Ascending aorta (tissue), 2 donors: Measurements from ENCODE around the gene CLEC2B. TPM values are rescaled to one million over a fixed set of nuclear protein-coding genes. Genes with fewer than 3 reads are reported as not detected.

Source experiments
- DNase-seq, 2 donors: peaks; one replicate each; pipeline ENCODE4 v3.0.0-alpha.2; 2019; ENCODE audit warnings: low spot score in 2 of 2
- H3K27ac ChIP-seq, 2 donors: fragments of 200-600 bp; sonication (generic); one replicate each; pipeline ENCODE4 v1.5.1; 2016 to 2017; ENCODE audit warnings: mild to moderate bottlenecking in 1 of 2
- H3K27me3 ChIP-seq: fragments of 200-600 bp; sonication (generic); one replicate; pipeline ENCODE4 v1.5.1; 2017
- H3K36me3 ChIP-seq, 2 donors: fragments of 200-600 bp; sonication (generic); one replicate each; pipeline ENCODE4 v1.5.1; 2016
- H3K4me1 ChIP-seq, 2 donors: fragments of 200-600 bp; sonication (generic); one replicate each; pipeline ENCODE4 v1.5.1; 2016 to 2017; ENCODE audit warnings: mild to moderate bottlenecking in 1 of 2
- H3K4me3 ChIP-seq, 2 donors: fragments of 200-600 bp; sonication (generic); one replicate each; pipeline ENCODE4 v1.5.1; 2016 to 2017; ENCODE audit warnings: mild to moderate bottlenecking in 1 of 2
- H3K9me3 ChIP-seq, 2 donors: fragments of 200-600 bp; sonication (generic); one replicate each; pipeline ENCODE4 v1.5.1; 2016
- intact Hi-C: fragments of 100-400 bp; cut with DNase I; formaldehyde crosslinking; loops from one replicate; pipeline ENCODE4 v1.15.1; 2023
- total RNA-seq: library from RNA; depleted of rRNA; stranded (reverse); fragments of >200 nt; gene quantifications from one replicate; pipeline ENCODE4 v1.1.0, GENCODE V29; 2016
- TF ChIP-seq, protein P1 (sequence below), 3 experiments: fragments of 200-600 bp in 2 of 3; fragments of 450-650 bp in 1 of 3; sonication (generic) in 2 of 3; IDR thresholded peaks; one replicate each; pipeline ENCODE4 v1.5.1; 2016 to 2019; ENCODE audit warnings: antibody characterized with exemption in 3 of 3, mild to moderate bottlenecking in 1 of 3, moderate library complexity in 1 of 3

Gene CLEC2B
- total RNA-seq, 1 donor from 2014 or later = 1.1 TPM

DNA sequence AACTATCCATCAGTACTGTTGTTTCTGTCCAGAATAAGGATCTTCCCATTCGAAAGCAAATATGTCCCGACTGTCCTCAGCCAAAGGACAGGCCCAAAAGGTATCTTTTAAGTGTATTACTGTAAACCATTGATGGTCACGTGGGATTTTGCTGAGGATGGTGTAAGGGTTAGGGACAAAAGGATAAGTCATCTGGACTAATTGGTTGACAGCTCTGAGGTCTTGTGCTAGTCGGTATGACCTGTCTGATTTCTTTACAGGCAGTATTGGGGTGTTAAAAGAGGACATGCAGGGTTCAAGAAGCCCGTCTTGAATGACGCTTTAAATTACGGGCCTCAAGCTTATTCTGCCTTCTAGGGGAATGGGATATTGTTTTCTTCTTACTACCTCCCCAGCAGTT is 38.6 kb upstream of the CLEC2B start:
- Histone ChIP-seq H3K27ac (no peak overlapping the region), H3K27me3 (no peaks in the 10 kb centered on the region), H3K4me3 (no peak overlapping the region), H3K36me3 (no peaks in the 10 kb centered on the region), H3K9me3 (peaks cover 8 to 16% of the 10 kb centered on the region in 2 donors), H3K4me1 (no peaks in the 10 kb centered on the region)
- intact Hi-C loops = no loop called here
- DNase-seq = no peak
- TF ChIP-seq, protein P1, sequence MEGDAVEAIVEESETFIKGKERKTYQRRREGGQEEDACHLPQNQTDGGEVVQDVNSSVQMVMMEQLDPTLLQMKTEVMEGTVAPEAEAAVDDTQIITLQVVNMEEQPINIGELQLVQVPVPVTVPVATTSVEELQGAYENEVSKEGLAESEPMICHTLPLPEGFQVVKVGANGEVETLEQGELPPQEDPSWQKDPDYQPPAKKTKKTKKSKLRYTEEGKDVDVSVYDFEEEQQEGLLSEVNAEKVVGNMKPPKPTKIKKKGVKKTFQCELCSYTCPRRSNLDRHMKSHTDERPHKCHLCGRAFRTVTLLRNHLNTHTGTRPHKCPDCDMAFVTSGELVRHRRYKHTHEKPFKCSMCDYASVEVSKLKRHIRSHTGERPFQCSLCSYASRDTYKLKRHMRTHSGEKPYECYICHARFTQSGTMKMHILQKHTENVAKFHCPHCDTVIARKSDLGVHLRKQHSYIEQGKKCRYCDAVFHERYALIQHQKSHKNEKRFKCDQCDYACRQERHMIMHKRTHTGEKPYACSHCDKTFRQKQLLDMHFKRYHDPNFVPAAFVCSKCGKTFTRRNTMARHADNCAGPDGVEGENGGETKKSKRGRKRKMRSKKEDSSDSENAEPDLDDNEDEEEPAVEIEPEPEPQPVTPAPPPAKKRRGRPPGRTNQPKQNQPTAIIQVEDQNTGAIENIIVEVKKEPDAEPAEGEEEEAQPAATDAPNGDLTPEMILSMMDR (IDR thresholded peaks at IDR 0.05) = no peak

DNA sequence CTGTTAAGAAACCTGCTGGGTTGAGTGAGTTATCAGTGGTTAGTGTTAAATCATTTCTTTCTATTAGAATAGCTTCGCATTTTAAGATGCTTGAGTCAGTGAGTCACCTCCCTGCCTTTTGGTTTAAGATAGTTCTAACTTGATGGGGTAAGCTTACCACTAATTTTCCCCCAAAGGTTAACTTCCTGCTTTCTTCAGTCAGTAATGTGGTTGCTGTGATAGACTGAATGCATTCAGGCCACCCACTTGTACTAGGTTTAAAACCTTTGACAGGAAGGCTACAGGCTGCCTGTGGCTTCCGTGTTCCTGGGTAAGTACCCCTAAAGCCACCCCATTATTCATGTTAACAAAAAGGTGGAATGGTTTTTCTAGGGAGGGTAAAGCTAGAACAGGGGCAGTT is 37.7 kb upstream of the CLEC2B start:
- no peak for DNase-seq
- Histone ChIP-seq H3K27ac (no peak overlapping the region), H3K9me3 (peaks cover 8 to 11% of the 10 kb centered on the region in 2 donors), H3K36me3 (no peaks in the 10 kb centered on the region), H3K4me3 (no peak overlapping the region), H3K4me1 (no peaks in the 10 kb centered on the region), H3K27me3 (no peaks in the 10 kb centered on the region)
- TF ChIP-seq, protein P1 (IDR thresholded peaks at IDR 0.05) = no peak
- intact Hi-C loops = no loop called here

DNA sequence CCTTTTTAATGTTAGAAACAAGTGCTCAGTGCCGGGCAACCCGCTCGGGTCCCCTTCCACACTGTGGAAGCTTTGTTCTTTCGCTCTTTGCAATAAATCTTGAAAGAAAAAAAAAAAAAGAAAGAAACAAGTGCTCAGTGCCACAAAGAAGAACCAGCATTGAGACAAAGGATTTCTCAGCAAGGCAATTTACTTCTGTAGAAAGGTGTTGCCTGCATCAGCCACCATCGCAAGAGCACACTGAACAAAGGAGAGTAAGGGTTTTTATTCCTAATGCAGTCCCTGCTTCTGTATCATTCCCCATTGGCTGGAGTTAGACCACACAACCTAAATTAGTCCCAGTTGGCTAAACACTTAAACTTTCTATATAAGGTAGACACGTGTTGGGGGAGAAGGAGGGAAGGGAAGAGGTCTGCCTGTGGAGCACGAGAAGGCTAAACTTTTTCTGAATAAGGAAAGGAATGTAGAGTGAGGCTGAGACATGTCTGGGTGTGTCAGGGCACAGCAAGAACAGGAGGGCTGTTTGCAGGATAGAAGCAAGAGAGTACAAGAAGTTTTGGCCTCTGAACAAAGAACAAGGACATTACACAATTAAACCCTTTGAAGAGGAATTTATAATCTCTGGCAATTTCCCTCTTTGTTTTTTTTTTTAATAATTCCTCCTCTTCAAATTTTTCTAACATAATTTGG is 33.5 kb upstream of the CLEC2B start:
- Histone ChIP-seq H3K9me3 (no peaks in the 10 kb centered on the region), H3K27me3 (no peaks in the 10 kb centered on the region), H3K4me1 (no peaks in the 10 kb centered on the region), H3K4me3 (no peak overlapping the region), H3K36me3 (no peaks in the 10 kb centered on the region), H3K27ac (no peak overlapping the region)
- TF ChIP-seq, protein P1 (IDR thresholded peaks at IDR 0.05) = no peak
- intact Hi-C loops = no loop called here
- DNase-seq = no peak

DNA sequence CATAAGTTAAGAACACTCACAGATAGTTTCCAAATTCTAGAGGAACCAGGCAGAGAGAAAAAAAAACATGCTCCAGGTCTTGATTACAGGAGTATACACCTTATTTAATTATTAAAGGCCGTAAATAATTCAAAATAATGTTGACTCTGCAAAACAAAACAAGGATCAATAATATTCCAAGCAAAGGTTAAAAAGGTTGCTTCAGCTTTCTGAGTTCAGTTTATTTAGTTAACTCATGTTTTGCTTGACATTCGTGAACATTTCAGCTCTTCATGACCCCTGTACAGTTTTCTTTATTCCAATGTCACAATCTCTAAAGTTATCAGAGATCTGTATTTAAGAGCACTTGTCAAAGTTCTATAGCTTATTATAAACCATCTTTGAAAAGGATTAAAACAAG is 31.8 kb upstream of the CLEC2B start:
- H3K4me3 ChIP-seq = no peak overlapping the region
- H3K4me1 ChIP-seq = no peaks in the 10 kb centered on the region
- no peak for DNase-seq
- H3K27ac ChIP-seq = no peak overlapping the region
- TF ChIP-seq, protein P1 (IDR thresholded peaks at IDR 0.05) = no peak
- no peaks in the 10 kb centered on the region for H3K9me3 ChIP-seq
- no peaks in the 10 kb centered on the region for H3K27me3 ChIP-seq
- no peaks in the 10 kb centered on the region for H3K36me3 ChIP-seq
- intact Hi-C loops = no loop called here

DNA sequence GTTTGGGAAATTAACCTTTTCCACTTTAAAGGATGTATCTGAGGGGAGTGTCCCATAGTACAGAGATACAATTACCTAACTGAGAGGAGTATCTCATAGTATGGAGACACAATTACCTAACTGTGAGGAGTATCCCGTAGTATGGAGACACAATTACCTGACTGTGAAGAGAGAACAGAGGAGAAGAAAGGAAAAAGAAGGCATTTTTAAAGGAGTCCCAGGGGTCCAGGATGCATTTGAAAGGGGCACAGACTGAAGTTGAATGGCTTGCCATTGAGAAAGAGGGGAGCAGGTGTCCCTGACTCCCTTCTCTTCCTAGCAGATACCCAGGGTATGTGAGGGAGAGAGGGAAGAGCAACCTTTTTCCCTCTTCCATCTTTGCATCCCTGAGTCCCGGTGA is 30.1 kb upstream of the CLEC2B start:
- intact Hi-C loops = no loop called here
- Histone ChIP-seq H3K36me3 (no peaks in the 10 kb centered on the region), H3K9me3 (no peaks in the 10 kb centered on the region), H3K27ac (no peak overlapping the region), H3K27me3 (no peaks in the 10 kb centered on the region), H3K4me3 (no peak overlapping the region), H3K4me1 (no peaks in the 10 kb centered on the region)
- TF ChIP-seq, protein P1 (IDR thresholded peaks at IDR 0.05) = no peak
- no peak for DNase-seq

DNA sequence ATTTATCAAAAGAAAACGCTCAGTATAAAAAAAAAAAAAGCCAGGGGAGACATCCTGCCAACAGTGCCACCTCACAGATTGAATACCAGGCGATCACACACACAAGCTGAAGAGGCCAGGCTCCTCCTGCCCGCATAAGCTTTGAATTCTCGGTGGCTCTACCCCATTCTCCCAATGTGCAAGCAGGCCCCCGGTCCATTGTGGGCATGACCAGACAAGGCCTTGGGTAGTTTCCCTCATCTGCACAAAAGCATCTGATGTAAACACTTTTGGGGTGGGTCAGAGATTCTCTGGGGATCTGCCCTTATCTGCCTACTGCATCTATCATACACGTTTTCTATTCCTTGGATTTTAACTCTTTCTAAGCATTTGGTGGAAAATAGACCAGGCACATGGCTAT is 28.4 kb upstream of the CLEC2B start:
- intact Hi-C loops = no loop called here
- no peaks in the 10 kb centered on the region for H3K4me1 ChIP-seq

More for the DNA sequence above, 28.4 kb upstream of the CLEC2B start:
- Histone ChIP-seq H3K36me3 (no peaks in the 10 kb centered on the region), H3K4me3 (no peak overlapping the region), H3K27ac (no peak overlapping the region), H3K9me3 (no peaks in the 10 kb centered on the region), H3K27me3 (no peaks in the 10 kb centered on the region)
- no peak for DNase-seq
- TF ChIP-seq, protein P1 (IDR thresholded peaks at IDR 0.05) = no peak
